A673 (cell line): ENCODE measurements around the gene LMO7.

Experiments
- EZH2 ChIP-seq: fragments of 200-600 bp; sonication (generic); IDR thresholded peaks from 2 replicates; pipeline ENCODE4 v1.6.1; 2017; ENCODE audit warnings: borderline replicate concordance, low read depth, mild to moderate bottlenecking, mixed read lengths, antibody characterized with exemption, low read length; ENCODE audit not compliant: poor library complexity, severe bottlenecking
- TF ChIP-seq, protein P1 (sequence below): fragments of 300-800, 200-600 bp; sonication (generic); conservative IDR thresholded peaks from 2 replicates; pipeline ENCODE4 v1.5.1; 2017; ENCODE audit warnings: low read depth, mild to moderate bottlenecking, antibody characterized with exemption, low read length, moderate library complexity, mixed read lengths

DNA sequence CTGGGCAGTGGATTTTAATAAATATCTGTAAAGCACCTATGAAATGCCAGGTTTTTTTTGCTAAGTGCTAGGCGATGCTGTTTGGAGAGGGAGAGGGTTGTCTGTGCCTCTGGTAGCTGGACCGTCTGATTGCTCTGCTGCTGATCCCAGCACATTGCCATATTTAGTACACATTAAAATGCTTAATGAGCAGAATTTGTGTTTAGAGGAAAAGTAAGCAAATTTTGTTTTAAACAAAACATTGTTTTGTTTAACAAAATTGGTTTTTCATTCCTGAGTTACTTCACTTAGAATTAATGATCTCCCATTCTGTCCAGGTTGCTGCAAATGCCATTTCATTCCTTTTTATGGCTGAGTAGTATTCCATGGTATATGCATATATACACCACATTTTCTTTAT is 85.2 kb downstream of the LMO7 start:
- TF ChIP-seq, protein P1, sequence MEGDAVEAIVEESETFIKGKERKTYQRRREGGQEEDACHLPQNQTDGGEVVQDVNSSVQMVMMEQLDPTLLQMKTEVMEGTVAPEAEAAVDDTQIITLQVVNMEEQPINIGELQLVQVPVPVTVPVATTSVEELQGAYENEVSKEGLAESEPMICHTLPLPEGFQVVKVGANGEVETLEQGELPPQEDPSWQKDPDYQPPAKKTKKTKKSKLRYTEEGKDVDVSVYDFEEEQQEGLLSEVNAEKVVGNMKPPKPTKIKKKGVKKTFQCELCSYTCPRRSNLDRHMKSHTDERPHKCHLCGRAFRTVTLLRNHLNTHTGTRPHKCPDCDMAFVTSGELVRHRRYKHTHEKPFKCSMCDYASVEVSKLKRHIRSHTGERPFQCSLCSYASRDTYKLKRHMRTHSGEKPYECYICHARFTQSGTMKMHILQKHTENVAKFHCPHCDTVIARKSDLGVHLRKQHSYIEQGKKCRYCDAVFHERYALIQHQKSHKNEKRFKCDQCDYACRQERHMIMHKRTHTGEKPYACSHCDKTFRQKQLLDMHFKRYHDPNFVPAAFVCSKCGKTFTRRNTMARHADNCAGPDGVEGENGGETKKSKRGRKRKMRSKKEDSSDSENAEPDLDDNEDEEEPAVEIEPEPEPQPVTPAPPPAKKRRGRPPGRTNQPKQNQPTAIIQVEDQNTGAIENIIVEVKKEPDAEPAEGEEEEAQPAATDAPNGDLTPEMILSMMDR = no peak
- no peak for TF ChIP-seq EZH2
